CD4-positive, alpha-beta T cell treated with Interleukin-1 beta for 1 hour (primary cell): Measurements from ENCODE around the gene PLEKHM1.

ENCODE experiments used
- DNase-seq, 2 donors: peaks; one replicate each; pipeline ENCODE4 v3.0.0-alpha.2; 2020 to 2022

The PLEKHM1 gene

GRCh38 chr17:45440161-45440778 lies 50.3 kb downstream of the PLEKHM1 start:
- no peak for DNase-seq

GRCh38 chr17:45438931-45439610 lies 51.5 kb downstream of the PLEKHM1 start:
- no peak for DNase-seq

GRCh38 chr17:45437465-45438283 lies 52.8 kb downstream of the PLEKHM1 start:
- DNase-seq: no peak

- no peak for DNase-seq
Observed at GRCh38 chr17:45436625-45437464, 53.7 kb downstream of the PLEKHM1 start.

DNA sequence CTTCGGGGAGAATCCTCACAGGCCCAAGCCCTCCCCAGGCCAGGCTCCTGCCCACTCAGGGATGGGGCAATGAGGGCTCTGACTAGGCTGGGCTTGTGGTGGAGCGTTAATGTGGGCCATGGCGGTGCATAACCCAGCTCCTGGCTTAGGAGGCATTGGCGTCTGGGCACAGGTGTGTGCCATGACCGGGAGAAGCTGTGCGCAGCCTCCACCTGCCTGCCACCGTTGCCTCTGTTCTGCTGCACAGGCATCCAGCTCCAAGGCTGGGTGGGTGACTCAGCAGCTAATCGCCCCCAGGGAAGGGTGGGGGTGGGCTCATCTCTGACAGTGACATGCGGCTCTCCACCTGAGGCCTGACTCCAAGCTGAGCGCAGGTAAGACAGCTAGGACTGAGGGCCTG lies 54.4 kb downstream of the PLEKHM1 start:
- DNase-seq: no peak

DNA sequence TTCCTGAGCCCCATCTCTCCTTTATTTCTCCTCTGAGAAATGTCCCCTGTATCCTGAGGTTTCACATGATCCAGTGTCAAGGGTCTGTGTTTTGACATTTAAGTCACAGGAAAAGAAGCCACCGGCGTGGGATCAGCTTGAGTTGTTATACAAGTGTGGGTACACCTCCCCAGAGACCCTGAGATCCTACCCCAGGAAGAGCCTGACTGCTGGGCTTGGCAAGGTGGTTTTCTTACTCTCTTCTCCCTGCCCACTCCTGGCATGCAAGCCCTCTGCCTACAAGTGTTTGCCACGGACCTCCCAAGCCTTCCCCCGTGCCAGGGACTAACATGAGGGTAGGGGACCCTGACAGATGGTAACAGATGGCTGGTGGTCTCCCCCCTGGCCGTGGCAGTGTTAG lies 55.0 kb downstream of the PLEKHM1 start:
- DNase-seq: no peak

GRCh38 chr17:45433159-45433535 lies 57.4 kb downstream of the PLEKHM1 start:
- DNase-seq: no peak

- DNase-seq: peak; percentile 39 to 45
Observed at GRCh38 chr17:45432405-45433158, 57.9 kb downstream of the PLEKHM1 start, which contains the start of gene ARHGAP27. TSS of gene ARHGAP27 (minus strand) at chr17:45432870. CDS start at chr17:45430279, 2,591 bp downstream.

DNA sequence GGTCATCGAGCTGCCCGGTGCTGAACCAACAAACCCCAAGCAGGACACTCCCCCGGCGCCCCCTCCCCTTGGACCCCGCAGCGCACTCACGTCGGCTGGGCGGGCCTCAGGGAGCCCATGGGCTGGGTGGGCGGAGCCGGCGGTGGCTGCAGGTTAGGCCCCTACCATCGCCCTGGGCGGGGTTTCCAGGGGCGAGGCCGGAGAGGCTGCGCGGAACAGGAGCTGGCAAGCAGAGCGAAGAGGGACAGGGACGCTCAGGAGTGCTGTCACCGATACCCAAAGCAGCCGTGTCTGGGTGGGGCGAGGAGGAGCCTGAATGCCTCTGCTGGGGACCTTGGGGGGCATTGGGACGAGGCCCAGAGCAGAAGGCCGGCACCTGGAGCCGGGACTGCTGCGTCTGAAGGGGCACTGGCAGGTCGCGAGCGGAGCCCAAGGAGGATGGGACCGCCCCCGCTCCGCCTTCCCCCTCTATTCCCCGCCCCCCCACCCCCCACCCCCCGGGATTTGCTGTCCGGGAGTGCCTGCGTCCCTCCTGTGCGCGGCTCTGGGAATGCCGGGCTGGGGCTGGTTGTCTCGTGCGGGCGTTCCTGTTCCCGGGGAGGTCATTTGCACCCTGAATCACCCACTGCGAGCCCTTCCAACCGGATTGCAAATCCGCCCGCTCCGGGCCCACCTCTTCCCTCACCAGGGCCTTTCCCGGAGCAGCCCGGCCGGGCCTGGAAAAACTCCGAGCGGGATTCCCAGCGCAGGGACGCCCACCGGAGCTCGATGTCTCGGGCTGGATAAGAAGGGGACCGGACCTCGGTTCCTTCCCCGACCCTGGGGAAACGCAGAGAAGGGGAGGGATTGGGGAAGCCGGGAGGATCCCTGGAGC lies 58.8 kb downstream of the PLEKHM1 start:
- DNase-seq: peak; percentile 75 to 76

- peak in 1 of 2 donors; percentile 34 for DNase-seq
Observed at GRCh38 chr17:45430738-45431530, 59.6 kb downstream of the PLEKHM1 start.

GRCh38 chr17:45430006-45430737 lies 60.3 kb downstream of the PLEKHM1 start:
- DNase-seq: no peak

- DNase-seq: no peak
Observed at GRCh38 chr17:45429339-45430005, 61.0 kb downstream of the PLEKHM1 start.

- peak in 1 of 2 donors; percentile 39 for DNase-seq
Observed at GRCh38 chr17:45428931-45429338, 61.6 kb downstream of the PLEKHM1 start.

- peak; percentile 78 to 82 for DNase-seq
Observed at GRCh38 chr17:45428050-45428617, 62.4 kb downstream of the PLEKHM1 start.

- DNase-seq: no peak
Observed at GRCh38 chr17:45427181-45427835, 63.2 kb downstream of the PLEKHM1 start.

DNA sequence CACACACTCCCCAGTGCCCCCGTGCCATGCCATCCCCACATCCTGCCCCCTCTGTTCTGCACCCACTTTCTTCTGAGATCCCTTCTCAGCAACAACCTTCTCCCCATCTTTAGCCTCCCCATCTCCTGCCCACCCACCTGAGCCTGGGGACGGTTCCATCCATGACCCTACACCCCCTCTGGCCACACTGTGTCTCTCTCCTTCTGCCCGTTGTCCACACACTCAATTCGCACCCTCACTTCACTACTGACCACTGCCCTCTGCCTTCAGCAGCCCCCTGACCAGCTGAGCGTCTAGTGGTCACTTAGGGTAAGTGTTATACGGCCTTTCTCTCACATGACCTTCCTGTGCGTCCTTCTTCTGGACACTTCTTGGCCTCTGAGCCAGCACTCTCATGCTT lies 64.0 kb downstream of the PLEKHM1 start:
- no peak for DNase-seq

- DNase-seq: no peak
Observed at GRCh38 chr17:45425984-45426413, 64.5 kb downstream of the PLEKHM1 start.
